Gastrocnemius medialis (tissue), 4 donors: ENCODE measurements around the gene PLCB1.

ENCODE experiments used
- CTCF ChIP-seq, 5 experiments: fragments of 450-650 bp in 3 of 5; fragments of 200-600 bp in 2 of 5; sonication (generic) in 2 of 5; IDR thresholded peaks in 4 of 5; conservative IDR thresholded peaks in 1 of 5; 1 replicate in 4 of 5; 2 replicates in 1 of 5; pipeline ENCODE4 v1.5.1; 2016 to 2019; ENCODE audit warnings: antibody characterized with exemption in 5 of 5, mild to moderate bottlenecking in 3 of 5, moderate library complexity in 3 of 5
- POLR2A ChIP-seq, 2 donors: fragments of 450-650 bp; IDR thresholded peaks; one replicate each; pipeline ENCODE4 v1.6.1; 2017; ENCODE audit warnings: antibody characterized with exemption in 2 of 2, mild to moderate bottlenecking in 2 of 2, moderate library complexity in 2 of 2

- TF ChIP-seq POLR2A (IDR thresholded peaks at IDR 0.05), result no peak
- no peak for TF ChIP-seq CTCF (IDR thresholded peaks at IDR 0.05 in 4 of 5, conservative IDR thresholded peaks at IDR 0.05 in 1 of 5)
These were observed 2.7 kb upstream of the PLCB1 start for GRCh38 chr20:8129211-8129976.
